ENCODE data around the gene PRRG2.
"Not testable (repeated sequence)": the region's sequence is repeated elsewhere in the genome, so short reads cannot be mapped to it uniquely, and the experiment has no call there.

The PRRG2 gene

DNA sequence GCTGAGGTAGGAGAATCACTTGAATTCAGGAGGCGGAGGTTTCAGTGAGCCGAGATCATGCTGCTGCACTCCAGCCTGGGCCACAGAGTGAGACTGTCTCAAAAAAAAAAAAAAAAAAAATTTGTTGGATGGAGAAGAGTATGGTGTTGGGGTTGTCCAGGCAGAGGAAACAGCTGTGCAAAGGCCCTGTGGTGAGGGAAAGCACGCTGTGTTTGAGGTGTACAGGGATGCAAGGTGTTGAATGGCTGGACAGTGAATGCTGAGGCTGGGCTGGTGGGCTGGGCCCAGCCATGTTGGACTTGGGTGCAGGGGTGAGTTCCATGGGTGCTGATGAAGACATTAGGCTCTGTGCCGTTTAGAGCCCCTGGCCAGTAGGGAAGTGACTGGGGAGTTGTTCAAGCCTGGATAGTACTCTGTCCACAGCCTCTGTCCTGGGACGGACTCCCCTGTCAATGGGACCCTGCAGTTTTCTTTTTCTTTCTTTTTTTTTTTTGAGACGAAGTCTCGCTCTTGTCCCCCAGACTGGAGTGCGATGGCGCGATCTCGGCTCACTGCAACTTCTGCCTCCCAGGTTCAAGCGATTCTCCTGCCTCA is 28.5 kb downstream of the PRRG2 start:
- DNase-seq: no peak

DNA sequence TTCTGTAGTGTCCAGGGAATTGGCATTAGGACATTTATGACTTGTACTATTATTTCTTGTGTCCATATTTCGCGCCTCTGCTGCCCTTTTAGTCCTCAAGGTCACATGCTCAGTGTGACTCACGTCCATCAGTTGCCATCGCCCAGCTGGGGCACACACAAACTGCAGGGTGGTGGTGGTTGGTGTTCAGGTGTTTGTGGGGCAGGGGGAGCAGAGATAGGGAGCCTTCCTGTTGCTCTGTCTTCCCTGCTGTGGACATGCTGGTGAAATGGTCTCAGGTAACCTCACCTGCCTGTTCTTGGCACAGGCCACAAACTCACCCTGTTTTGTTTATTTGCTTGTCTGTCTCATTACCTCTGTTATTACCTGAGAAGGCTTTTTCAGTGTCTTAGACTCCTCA is 32.3 kb downstream of the PRRG2 start:
- DNase-seq: no peak

DNA sequence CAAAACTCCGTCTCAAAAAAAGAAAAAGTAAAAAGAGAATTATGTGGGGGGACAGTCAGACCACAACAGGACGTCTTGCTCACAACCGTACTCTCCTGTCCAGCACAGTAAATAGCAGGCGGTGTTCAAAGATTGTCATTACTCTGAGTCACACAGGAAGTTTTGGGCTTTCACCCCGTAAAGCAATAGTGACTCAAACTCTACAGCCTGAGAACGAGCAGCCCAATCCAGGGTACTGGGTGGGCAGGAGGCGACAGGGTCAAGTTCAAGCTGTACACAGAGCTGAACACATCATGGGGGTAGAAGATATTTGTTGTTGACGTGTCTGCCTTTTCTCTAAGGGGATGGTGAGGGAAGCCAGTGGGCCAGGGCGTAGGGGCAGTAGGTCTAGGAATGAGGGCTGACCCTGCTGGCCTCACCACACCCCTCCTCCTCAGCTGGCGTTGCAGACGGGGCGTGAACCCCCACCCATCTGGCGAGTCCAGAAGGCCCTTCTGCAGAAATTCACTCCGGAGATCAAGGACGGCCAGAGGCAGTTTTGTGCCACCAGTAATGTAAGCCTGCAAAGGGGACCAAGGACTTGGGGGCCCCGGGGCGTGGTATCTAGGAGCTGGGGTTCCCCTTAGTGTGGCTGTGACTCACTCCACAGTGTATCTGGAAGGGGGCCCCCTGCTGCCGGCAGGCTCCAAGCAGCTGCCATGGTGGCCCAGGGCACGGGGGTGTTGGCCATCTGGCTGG is 33.1 kb downstream of the PRRG2 start:
- DNase-seq: no peak

DNA sequence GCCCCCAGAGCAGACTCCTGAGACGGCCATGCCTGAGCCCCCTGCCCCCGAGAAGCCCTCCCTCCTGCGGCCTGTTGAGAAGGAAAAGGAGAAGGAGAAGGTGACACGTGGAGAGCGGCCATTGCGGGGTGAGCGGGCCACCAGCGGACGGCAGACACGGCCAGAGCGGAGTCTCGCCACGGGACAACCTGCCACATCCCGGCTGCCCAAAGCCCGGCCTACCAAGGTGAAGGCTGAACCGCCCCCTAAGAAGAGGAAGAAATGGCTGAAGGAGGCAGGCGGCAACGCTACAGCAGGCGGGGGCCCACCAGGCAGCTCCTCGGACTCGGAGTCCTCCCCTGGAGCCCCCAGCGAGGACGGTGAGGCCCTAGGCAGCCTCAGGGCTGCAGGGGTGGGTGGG is 34.7 kb downstream of the PRRG2 start:
- DNase-seq: no peak

DNA sequence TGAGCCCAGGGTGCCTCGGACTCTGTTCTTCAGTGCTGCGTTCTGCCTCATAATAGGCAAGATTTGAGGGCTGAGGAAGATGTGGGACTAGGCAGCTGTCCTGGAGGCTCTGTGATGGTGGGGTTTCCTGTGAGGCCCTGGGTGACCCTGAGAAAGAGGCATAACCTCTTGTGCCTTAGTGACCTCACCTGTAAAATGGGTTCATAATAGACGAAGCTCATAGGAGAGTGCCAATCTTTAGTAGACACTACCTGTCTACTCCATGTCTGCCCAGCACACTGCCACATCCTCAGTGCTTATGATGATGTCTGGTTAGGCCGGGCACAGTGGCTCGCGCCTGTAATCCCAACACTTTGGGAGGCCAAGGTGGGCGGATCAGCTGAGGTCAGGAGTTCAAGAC is 35.4 kb downstream of the PRRG2 start:
- no peak for DNase-seq

DNA sequence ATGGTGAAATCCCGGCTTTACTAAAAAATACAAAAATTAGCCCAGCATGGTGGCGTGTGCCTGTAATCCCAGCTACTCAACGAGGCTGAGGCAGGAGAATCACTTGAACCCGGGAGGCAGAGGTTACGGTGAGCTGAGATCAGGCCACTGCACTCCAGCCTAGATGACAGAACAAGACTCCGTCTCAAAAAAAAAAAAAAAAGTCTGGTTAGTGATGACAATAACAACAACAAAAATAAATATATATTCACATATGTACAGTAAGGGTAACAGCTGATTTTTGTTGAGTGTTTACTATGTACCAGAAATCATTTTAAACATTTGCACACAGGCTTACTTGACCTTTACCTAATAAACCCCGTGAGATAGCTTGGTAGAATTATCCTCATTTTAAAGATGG is 35.8 kb downstream of the PRRG2 start:
- no peak for DNase-seq

DNA sequence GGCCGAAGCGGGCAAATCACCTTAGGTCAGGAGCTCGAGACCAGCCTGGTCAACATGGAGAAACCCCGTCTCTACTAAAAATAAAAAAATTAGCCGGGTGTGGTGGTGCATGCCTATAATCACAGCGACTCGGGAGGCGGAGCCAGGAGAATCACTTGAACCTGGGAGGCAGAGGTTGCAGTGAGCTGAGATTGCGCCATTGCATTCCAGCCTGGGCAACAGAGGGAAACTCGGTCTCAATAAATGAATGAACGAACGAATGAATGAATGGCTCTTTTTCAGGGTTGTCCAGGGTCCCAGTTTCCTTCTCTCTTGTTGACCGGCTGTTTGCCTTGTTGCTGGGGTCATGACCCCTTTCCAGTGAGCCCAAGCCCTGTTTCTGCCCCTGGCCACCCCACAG is 36.7 kb downstream of the PRRG2 start:
- DNase-seq: not testable (repeated sequence)

DNA sequence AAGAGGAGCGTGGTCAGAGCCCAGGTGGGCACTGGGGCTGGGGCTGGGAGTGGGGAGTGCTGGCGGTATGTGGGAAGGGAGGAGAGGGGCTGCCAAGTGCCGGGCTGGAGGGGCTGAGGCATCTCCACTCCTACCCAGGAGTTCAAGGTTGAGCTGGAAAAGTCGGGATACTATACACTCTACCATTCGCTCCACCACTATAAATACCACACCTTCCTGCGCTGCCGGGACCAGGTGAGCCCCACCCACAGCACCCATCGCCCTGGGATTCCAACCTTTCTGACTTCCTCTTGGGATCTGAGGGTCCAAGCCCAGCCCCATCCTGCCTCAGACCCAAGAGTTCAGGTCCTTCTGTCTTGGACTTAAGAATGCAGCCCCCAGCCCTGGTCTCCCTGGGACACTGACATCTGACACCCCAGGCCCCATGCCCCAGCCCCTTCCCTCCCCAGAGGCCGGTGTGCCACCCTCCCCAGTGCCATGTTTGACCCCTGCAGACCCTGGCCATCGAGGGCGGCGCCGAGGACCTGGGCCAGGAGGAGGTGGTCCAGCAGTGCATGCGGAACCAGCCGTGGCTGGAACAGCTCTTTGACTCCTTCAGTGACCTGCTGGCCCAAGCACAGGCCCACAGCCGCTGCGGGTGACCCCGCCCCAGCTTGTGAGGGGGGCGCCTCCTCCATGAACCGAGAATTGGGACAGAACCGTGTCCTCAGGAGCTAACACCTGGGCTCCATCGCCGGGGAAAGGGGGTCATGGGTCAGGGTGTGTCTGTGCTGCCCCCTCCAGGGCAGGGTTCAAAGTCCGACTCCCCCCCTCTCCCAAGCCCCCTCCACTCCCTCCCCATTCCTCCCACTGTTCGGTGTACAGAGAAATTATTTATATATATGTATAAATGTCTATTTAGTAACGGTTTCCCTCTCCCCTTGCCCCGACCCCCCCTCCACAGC is 44.1 kb downstream of the PRRG2 start:
- no peak for DNase-seq

DNA sequence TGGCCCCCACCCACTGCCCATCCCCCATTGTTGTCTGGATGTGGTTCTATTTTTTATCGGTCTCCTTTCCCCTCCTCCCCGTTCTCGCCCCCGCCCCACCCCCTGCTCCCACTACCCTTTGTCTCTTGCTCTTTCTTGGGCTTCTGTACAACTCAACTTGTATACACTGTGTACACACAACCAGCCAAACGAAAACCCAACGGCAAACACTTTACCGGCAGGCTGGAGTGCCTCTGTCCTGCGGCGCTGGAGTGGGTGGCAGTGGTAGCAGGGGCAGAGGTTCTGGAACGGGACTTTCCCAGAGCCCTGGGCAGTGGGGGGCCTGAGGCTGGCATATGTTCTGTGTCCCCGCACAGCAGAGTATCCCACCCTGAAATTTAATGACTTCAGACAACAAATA is 45.1 kb downstream of the PRRG2 start:
- no peak for DNase-seq

DNA sequence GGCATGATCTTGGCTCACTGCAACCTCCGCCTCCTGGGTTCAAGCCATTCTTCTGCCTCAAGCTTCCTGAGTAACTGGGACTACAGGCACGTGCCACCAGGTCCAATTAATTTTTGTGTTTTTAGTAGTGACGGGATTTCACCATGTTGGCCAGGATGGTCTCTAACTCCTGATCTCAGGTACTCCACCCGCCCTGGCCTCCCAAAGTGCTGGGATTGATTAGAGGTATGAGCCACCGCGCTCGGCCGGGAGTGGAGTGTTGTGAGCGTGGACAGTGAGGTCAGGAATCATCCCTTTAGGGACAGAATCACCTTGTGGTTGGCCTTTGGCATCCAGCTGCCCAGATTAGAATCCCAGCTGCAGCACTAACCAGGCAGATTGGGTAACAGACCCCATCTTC is 48.5 kb downstream of the PRRG2 start:
- no peak for DNase-seq

DNA sequence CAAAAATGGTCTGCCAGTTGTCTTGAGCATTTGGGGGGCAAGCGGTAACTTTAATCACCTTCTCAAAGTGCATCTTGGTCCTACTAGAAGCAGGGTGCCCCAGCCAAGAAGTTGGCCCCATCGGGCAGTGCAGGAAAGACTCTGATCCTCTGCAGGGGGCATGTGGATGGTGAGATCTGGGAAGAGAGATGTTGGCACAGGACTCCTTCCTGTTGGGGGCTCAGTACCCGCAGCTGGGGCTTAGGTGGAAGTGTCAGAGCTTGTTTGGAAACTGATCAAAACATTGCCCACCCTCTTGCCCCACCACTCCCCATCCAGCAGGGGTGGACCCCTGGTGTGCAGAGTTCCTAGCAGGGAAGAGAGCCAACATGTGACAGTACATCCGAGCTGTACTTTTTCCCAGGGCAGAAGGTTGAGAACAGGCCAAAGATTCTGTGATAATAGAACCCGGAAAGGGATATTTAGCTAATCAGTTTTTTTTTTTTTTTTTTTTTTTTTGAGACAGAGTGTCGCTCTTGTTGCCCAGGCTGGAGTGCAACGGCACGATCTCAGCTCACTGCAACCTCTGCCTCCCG is 50.0 kb downstream of the PRRG2 start:
- DNase-seq: no peak

DNA sequence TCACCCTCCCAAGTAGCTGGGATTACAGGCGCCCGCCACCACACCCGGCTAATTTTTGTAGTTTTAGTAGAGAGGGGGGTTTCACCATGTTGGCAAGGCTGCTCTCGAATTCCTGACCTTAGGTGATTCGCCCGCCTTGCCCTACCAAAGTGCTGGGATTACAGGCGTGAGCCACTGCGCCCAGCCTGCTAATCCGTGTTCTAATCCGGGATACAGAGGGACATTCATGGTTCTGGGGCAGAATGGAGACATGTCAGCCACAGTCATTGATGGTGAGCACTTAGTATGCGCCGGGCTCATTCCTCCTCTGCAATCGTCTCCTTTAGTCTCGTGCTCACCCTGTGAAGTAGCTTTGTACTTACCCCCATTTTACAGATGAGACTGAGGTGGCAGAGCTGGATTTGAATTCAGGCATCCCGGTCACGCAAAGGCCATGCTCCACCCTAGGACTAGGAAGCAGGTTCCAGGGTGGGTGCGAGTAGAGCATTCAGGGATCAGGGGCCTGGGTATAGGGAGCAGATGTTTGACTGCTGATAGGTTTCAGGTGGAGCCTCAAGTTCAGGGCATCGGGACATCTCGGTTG is 50.6 kb downstream of the PRRG2 start:
- DNase-seq: no peak

DNA sequence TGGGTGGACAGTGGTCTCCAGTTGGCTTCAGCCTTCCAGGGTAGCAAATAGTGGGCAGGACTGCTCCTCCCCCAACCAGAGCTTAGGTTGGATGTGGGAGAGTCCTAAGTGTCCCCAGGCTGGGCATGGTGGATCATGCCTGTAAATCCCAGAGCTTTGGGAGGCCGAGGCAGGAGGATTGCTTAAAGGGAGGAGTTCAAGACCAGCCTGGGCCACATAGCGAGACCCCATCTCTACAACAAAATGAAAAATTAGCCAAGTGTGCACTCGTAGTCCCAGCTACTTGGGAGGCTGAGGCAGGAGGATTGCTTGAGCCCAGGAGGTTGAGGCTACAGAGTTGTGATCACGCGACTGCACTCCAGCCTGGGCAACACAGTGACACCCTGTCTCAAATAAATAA is 51.5 kb downstream of the PRRG2 start:
- DNase-seq: no peak

DNA sequence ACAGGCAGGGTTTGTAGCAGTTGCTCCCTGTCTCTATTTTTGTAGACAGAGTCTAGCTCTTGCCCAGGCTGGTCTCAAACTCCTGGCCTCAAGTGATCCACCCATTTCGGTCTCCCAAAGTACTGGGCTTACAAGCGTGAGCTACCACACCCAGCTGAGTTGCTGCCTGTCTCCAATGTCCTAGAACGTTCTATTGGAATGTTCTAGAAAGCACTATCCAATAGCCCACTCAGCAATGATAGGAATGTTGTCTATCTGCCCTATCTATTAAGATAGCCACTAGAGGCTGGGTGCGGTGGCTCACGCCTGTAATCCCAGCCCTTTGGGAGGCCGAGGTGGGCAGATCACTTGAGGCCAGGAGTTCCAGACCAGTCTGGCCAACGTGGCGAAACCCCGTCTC is 52.2 kb downstream of the PRRG2 start:
- not testable (repeated sequence) for DNase-seq

DNA sequence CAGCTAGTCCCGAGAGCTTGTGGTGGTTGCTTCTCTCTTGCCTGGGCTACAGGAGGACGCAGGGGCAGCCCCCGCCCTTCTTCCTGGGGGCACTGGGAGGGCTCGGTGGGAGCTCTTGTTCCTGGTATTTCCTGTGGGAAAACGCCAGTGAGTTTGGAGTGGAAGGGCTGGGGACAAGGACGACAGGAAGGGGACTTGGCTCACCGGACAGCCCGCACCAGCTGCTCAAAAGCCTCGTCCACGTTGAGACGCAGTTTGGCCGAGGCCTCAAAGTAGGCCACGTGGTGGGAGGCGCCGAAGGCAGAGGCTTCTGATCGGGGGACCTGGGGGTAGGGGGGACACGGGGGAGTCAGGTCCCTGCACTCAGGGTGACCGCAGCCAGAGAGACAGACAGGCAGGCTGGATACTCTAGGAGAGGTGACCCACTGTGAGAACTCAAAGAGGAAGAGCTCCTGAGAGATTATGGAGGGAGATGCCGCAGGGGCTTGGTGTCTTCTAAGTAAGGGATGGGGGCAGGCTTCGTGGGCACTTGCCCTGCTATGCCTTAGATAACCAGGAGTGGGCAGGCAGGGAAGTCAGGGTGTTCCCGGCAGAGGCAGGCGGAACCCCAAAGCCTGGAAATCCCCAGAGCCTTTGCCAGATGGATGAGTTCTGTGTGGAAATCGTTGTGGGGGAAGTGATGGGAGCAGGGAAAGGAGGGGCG is 54.6 kb downstream of the PRRG2 start:
- DNase-seq: no peak

DNA sequence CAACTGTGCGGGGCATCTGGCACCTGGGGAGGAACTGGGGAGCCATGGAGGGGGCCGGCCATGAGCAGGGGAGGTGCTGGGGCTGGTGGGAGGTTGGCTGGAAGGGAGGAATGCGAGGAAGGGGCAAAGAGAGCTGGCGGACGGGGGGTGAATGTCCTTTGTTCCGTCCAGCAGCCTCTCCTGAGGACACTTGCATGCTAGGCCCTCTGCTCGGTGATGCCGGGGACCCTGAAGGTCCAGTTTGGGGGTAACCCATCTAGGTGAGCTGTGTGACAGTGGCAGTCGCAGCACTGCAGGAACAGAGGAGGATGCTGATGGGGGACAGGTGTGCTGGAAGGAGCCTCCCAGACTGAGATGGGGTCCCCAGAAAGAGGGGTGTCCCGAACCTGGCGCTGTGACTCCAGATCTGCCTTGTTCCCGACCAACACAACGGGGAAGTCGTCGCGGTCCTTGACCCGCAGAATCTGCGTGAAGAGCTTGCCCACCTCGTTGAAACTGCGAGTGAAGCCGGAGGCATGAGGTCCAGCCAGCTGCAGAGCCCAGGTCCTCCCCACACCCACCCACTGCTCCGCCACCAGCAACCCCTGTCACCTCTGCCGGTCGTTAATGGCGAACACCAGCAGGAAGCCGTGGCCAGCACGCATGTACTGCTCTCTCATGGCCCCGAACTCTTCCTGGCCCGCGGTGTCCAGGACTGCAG is 55.3 kb downstream of the PRRG2 start:
- no peak for DNase-seq

DNA sequence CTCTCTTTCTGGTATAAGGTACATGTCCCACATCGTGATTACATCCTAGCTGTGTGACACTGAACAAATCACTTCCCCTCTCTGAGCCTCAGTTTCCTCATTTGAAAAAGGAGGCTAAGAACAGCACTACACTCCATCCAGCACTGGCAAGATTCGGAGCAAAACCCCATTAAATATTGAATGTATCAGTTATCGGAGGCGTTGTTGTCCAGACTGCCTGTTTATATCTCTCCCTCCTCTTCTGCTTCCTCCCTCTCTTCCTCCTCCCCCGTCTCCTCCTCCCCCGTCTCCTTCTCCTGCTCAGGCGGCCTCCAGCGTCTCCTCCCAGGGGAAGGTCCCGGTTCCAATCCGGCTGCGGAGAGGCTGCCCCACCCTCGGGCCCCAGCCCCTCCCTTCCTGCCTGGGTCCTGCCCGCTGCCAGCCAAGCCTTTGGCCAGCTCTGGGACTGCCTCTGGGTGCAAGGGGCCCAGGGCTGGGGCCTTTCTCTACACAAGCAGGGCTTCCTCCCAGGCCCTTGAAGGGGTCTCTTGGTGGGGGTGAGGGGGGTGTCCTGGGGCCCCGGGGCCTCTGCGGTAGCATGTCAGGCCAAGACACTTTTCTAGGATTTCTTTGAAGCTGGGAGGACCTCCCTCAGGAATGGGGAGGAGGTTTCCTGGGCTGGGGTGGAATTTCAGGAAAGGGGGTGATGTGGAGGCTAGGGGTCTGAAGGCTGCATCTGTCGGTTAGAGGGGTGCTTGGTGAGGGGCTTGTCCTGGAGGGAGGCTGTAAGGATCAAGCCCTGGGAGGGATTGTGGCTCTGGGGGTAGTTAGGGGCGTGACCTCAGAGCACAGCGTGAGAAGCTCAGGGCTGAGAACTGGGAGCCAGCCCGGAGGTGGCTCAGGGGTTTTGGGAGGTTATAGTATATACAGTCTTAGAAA is 57.0 kb downstream of the PRRG2 start:
- DNase-seq: no peak

DNA sequence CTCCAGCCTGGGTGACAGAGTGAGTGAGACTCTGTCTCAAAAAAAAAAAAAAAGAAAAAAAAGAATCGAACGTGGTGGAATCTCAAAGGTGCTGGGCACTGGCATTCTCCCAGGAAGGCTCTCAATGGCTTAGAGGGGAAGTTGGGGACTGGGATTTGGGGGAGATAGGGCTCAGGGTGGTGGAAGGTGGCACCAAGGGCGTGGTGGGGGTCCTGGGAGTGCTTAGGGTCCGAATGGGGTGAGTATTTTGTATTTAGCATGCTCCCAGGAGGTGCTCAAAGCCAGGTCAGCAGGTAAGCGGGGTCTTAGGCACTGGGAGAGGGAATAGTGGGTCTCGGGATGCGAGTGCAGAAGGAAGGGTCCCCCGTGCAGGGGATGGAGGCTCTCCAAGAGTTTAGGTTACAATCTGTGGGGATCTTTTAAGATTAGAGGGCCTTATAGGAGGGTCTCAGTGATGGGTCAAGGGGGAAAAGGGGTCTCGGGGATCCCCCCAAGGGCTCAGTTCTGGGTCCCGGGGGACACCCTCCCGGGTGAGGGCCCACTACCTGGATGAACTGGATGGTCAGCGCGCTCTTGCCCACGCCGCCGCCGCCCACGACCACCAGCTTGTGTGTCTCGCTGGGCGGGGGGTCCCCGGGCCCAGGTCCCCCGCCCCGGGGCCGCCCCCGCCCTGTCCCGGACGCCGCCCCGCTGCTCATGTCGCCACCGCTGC is 58.4 kb downstream of the PRRG2 start:
- DNase-seq: peak in 3 of 6 experiments; percentile 35 to 61 (median 38)

DNA sequence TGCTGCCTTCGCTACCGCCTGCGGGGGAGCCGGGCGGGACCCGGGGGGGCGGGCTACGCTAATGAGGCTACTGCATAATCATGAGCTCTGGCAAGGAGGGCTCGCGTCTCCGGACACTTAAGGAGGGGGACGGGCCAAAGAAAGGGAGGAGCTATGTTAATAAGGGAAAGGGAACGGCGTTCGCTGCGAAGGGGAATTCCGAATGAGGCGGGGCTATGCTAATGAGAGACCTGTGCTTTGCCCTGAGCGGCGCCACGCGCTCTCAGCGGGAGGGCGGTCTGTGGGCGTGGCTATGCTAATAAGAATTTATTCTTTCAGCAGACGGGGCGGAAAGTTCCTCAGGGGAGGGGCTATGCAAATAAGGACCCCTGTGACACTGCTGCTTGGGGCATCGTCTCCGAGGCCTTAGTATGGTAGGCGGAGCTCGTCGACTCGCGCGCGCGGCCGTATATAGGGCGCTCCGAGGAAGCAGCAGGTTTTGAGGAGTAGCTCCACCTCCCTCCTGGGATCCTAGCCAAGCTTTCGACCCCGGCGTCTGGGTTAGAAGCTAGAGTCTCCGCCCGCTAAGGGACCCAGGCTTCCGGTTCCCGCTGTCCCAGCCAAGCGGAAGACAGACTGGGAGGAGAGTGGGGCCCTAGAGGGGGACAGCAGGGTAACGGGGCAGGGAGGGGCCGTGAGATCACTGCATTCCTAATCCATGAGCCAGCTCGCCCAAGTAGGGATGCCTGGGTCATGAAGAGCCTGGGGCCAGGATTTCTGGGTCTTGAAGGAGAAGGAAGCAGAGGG is 59.2 kb downstream of the PRRG2 start, which contains the start of gene RRAS:
Gene RRAS, minus strand, starts transcription at position 31 of the 786 bp plus-strand sequence. CDS start 45 bp downstream, outside the sequence.
- DNase-seq: peak; percentile 94 to 100 (median 99)

Measured in stimulated activated naive CD4-positive, alpha-beta T cell (primary cell).